ENCODE data around the gene PTK6.

Gene PTK6

DNA sequence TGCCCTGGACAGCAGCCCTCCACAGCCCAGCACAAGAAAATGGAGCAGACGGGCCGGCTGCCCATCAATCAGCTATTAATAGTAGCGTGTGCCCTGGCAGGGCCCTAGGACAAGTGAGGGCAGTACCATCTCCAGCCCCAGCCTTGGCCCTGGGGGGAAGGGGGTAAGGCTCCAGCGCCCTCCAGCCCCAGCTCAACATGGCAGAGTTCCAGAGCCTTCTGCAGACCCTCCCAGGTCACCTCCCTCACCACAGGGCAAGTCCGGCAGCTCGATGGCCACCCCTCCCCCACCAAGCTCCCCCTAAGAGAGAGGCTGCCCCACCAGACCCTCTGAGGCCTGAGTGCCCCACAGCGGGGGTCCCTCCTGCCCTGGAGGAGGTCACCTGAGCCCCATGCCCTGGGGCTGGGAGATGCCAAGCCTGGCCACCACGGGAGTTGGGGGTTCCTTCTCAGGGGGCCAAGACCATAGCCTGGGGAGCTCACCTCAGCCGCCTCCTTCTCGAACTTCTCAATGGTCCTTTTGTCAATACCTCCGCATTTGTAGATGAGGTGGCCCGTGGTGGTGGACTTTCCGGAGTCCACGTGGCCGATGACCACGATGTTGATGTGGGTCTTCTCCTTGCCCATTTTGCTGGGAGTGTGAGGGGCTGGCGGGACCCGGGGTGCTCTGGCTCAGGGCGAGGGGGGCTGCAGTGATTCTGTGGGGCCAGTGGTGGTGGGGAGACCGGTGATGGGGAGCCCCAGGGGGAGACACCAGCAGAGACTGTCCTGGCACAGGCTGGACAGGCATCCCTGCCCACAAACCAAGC is 39.8 kb downstream of the PTK6 start:
- in situ Hi-C loops (cut with MboI; ENCODE audit: low sequenced_read_pairs) = no loop called here

DNA sequence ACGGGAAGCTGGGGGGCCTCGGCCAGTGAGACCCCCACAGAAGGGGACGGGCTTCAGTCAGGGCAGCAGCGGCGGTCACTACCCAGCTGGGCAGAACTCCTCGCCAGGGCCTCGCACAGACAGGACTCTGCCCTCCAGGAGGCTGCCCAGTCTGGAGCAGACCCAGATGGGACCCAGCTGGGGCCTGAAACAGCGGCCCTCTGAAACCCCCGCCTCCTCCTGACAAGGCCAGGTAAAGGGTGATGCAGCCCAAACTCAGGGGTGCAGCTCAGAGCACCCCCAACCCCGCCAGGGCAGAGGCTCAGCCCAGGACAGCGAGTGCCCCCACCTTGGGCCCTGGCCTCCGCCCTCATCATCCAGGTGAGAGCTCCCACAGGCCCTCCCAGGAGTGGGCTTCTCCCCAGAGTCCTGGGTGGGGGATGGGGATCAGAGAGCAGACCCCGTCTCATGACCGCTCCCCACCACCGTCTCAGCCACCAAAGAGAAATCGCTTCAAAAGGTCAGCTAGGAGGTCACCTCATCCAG is 40.5 kb downstream of the PTK6 start:
- in situ Hi-C loops (cut with MboI; ENCODE audit: low sequenced_read_pairs) = no loop called here

DNA sequence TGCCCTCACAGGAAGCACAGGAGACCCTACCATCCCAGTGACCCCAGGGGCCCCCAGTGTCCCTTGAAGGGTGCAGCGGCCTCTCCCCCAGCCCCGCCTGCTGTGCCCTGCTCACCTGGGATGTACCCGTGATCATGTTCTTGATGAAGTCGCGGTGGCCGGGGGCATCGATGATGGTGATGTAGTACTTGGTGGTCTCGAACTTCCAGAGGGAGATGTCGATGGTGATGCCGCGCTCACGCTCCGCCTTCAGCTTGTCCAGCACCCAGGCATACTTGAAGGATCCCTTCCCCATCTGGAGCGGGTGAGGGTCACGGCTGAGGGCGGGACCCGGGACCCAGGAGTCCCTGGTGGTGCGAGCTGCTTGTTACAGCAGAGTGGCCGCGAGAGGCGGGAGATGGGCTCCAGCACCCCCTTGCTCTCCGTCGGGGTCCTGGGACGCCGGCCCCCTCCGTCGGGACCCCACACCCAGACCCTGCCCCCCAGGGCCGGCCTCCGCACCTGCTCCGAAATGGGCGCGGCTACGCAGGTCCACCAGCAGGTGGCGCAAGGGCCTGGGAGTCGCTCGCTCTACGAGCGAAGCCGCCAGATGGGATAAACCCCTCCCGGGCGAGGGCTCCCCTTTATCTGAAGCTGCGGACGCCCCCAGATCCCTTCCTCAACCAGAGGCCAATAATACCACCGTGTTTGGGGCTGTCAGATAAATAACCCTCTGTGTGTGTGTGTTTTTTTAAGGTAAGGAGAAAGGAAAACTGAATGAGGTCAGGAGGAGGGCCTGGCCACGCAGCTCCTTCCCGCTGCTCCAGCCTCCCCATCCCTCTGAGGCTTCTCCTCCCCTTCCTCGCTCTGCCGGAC is 41.2 kb downstream of the PTK6 start:
- in situ Hi-C loops (cut with MboI; ENCODE audit: low sequenced_read_pairs) = no loop called here

DNA sequence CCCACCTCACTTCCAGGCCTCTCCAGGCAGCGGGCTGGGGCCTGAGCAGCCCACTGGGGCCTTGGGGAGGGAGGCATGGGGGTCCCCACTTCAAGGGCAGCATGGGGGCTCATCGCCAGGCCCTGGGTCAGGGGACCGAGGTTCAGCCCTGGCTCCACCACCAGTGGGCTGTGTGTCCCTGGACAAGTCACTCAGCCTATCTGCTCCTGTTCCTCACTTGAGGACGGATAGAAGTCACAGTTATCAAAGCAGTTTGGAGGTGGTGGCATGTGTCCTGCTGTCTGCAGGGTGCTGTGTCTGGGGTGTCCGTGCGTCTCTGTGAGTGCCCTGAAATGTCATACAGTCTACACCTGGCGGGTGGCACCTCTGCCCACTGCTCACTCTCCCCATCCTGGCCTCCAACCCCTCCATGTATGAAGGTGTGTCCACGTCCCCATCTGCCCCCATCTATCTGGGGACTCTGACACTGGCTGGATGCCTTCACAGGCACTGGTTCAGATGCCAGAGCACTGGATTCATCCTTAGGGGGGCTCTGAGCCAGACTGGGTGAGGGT is 41.9 kb downstream of the PTK6 start:
- in situ Hi-C loops (cut with MboI; ENCODE audit: low sequenced_read_pairs) = no loop called here

GRCh38 chr20:63494420-63495166 is 42.6 kb downstream of the PTK6 start:
- in situ Hi-C loops (cut with MboI; ENCODE audit: low sequenced_read_pairs) = no loop called here

DNA sequence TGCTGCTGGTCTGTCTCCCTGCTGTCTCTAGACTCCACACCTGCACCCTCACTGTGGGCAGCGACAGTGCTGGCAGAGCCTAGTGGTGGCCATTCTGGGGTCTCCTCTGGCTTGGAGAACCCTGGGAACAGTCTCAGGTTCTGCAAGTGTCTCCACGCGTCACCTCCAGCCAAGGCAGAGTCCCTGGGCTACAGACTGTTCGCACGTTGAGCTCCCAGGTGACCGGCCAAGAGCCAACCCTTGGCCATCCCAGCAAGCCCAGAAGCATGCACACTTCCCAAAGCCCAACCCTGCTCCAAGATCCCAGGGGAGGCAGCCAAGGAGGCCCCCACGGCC is 43.1 kb downstream of the PTK6 start:
- in situ Hi-C loops (cut with MboI; ENCODE audit: low sequenced_read_pairs) = no loop called here

- in situ Hi-C loops (cut with MboI; ENCODE audit: low sequenced_read_pairs) = no loop called here
Observed at GRCh38 chr20:63493563-63494020, 43.6 kb downstream of the PTK6 start.

GRCh38 chr20:63492982-63493381 is 44.2 kb downstream of the PTK6 start:
- in situ Hi-C loops (cut with MboI; ENCODE audit: low sequenced_read_pairs) = no loop called here

GRCh38 chr20:63492518-63492917 is 44.7 kb downstream of the PTK6 start:
- in situ Hi-C loops (cut with MboI; ENCODE audit: low sequenced_read_pairs) = no loop called here

GRCh38 chr20:63491635-63492230 is 45.4 kb downstream of the PTK6 start:
- in situ Hi-C loops (cut with MboI; ENCODE audit: low sequenced_read_pairs) = no loop called here

GRCh38 chr20:63491078-63491477 is 46.1 kb downstream of the PTK6 start:
- in situ Hi-C loops (cut with MboI; ENCODE audit: low sequenced_read_pairs) = no loop called here

DNA sequence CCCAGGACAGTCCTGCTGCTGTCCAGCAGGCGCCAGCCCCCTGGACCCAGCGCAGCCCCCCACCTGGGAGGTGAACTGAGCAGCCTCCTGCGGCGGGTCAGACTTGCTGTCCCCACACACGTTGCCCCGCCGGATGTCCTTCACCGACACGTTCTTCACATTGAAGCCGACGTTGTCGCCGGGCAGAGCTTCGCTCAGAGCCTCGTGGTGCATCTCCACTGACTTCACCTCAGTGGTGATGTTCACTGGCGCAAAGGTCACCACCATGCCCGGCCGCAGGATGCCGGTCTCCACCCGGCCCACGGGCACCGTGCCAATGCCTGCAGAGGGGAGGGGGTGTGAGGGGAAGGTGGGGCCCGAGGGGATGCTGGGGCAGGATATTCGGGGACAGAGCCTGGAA is 46.8 kb downstream of the PTK6 start:
- in situ Hi-C loops (cut with MboI; ENCODE audit: low sequenced_read_pairs) = no loop called here

GRCh38 chr20:63488315-63489251 is 48.6 kb downstream of the PTK6 start:
- in situ Hi-C loops (cut with MboI; ENCODE audit: low sequenced_read_pairs) = no loop called here

- in situ Hi-C loops (cut with MboI; ENCODE audit: low sequenced_read_pairs) = no loop called here
Observed at GRCh38 chr20:63487781-63488241, 49.4 kb downstream of the PTK6 start.

DNA sequence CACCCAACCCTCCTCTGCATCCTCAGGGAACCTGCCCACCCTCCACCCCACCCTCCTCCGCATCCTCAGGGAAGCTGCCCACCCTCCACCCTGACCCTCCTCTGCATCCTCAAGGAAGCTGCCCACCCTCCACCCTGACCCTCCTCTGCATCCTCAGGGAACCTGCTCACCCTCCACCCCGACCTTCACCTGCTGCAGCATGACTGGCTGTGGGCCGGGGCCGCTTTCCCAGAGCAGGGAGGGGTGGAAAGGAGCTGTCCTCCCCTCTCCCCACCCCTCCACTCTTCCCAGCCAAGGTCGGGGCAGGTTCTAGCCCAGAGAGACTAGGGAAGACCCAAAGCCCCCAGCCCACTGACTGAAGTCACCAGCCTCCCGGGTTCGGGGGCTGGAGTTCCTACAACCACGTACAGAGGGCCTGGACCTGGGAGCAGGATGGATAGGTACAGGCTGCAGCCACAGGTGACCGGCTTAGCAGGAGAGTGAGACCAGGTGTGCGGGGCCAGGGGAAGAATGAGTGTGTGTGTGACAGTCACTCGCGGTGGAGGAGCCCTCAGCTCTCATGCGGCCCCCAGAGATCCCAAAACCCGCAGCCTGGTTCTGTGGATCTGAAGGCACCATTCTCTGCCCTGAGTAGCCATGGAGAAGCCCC is 49.9 kb downstream of the PTK6 start:
- in situ Hi-C loops (cut with MboI; ENCODE audit: low sequenced_read_pairs) = no loop called here

GRCh38 chr20:63486300-63486855 is 50.8 kb downstream of the PTK6 start:
- in situ Hi-C loops (cut with MboI; ENCODE audit: low sequenced_read_pairs) = no loop called here

DNA sequence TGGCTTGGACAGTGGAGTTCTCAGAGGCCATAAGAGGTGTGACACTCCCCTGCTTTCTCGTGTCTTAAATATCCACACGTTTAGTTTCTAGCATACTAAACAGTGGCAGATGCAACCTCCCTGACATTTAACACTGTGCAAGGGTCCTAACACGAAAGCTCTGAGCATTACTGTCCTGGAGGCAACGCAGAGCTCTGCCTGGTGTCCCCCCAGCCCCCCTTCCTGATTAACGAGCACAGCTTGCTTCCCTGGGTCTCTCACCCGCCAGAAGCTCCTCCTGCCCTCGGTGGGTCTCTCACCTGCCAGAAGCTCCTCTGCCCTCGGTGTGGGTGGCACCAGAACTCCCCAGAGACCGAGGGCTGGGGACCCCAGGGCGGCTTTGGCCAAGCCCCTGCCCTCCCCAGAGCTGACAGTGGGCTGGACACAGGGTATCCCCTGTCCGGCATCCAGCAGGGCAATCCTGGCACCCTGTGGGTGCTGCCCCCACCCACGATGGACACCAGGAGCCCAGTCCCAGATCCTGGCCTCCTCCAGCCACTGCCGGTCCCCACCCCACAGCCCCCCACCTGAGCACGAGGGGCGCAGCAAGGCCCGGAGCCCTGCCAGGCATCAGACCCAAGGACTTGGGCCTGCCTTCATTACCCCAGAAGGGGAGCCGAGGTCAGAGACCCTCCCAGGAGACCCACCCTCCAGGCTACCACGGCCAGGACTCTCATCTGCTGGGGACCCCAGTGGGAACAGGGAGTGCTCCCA is 52.3 kb downstream of the PTK6 start:
- in situ Hi-C loops (cut with MboI; ENCODE audit: low sequenced_read_pairs) = no loop called here

- in situ Hi-C loops (cut with MboI; ENCODE audit: low sequenced_read_pairs) = no loop called here
Observed at GRCh38 chr20:63484236-63484635, 52.9 kb downstream of the PTK6 start.
